ENCODE results near the gene RAB9A.
A peak's percentile ranks its signal among the peaks of the same experiment; 100 is the strongest.

The RAB9A gene

DNA sequence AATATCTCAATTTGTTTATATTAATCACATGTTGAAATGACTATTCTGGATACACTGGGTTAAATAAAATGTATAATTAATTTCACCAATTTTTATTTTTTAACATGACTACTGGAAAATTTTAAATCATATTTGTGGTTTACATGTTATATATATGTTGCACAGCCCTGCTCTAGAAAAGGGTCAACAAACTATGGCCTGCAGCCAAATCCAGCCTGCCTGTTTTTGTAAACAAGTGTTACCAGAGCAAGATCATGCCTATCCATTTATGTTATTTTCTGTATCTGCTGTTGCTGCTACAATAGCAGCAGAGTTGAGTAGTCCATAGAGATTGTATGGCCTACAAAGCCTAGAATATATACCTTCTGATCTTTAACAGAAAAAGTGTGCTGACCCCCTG, 34.8 kb upstream of the RAB9A start:
- H3K4me3 ChIP-seq (ENCODE audit: low read depth, low read length): peak overlapping the region; percentile 78
- no peak for DNase-seq (ENCODE audit: low read depth)
- TF ChIP-seq, protein P1, sequence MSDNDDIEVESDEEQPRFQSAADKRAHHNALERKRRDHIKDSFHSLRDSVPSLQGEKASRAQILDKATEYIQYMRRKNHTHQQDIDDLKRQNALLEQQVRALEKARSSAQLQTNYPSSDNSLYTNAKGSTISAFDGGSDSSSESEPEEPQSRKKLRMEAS (IDR thresholded peaks at IDR 0.05; ENCODE audit: low read depth, low read length): no peak
- no peak for TF ChIP-seq MYC (IDR thresholded peaks at IDR 0.05; ENCODE audit: low read depth, low read length)
- TF ChIP-seq POLR2A (IDR thresholded peaks at IDR 0.05; ENCODE audit: extremely low read depth, insufficient read length): no peak
- TF ChIP-seq, protein P2, sequence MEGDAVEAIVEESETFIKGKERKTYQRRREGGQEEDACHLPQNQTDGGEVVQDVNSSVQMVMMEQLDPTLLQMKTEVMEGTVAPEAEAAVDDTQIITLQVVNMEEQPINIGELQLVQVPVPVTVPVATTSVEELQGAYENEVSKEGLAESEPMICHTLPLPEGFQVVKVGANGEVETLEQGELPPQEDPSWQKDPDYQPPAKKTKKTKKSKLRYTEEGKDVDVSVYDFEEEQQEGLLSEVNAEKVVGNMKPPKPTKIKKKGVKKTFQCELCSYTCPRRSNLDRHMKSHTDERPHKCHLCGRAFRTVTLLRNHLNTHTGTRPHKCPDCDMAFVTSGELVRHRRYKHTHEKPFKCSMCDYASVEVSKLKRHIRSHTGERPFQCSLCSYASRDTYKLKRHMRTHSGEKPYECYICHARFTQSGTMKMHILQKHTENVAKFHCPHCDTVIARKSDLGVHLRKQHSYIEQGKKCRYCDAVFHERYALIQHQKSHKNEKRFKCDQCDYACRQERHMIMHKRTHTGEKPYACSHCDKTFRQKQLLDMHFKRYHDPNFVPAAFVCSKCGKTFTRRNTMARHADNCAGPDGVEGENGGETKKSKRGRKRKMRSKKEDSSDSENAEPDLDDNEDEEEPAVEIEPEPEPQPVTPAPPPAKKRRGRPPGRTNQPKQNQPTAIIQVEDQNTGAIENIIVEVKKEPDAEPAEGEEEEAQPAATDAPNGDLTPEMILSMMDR (IDR thresholded peaks at IDR 0.05; ENCODE audit: low read depth, low read length): no peak

DNA sequence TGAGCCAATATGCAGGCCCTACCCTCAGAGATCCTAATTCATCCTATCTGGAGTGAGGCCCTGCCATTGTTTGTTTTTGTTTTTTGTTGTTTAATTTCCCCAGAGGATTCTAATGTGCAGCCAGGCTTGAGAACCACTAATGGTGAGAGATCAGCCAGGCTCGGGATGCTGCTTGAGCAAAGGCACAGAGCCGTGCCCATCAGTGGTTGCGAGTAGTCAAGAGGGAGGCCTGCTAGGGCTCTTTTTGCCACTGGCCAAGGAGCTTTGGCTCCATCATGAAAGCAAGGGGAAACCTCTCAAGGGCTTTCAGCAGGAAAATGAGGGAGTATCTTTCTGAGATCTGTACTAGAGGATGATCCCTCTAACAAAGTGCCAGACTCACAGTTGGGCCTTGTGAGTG, 33.3 kb upstream of the RAB9A start:
- no peak for TF ChIP-seq POLR2A (IDR thresholded peaks at IDR 0.05; ENCODE audit: extremely low read depth, insufficient read length)
- no peak for TF ChIP-seq MYC (IDR thresholded peaks at IDR 0.05; ENCODE audit: low read depth, low read length)
- TF ChIP-seq, protein P1 (IDR thresholded peaks at IDR 0.05; ENCODE audit: low read depth, low read length): no peak
- TF ChIP-seq, protein P2 (IDR thresholded peaks at IDR 0.05; ENCODE audit: low read depth, low read length): no peak
- H3K4me3 ChIP-seq (ENCODE audit: low read depth, low read length): no peak overlapping the region
- no peak for DNase-seq (ENCODE audit: low read depth)

DNA sequence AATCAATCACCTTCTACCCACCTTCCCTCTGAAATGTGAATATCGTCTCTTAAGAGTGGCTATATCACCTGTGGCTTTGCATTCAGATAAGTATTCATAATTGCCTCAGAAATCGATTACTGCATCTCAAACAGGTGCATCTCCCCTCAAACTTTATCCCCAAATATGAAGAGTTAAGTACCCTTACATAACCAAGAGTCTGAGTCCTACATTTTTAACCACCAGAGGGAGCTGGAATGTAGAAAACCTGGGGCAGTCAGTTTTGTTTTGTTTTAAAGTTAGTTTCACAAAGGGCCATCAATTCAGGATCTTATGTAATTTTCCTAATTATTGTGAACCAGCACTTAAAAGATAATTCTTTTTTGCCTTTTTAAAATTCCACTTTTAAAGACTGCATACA, 30.3 kb upstream of the RAB9A start:
- H3K4me3 ChIP-seq (ENCODE audit: low read depth, low read length): peak overlapping the region; percentile 39
- peak; percentile 70 for DNase-seq (ENCODE audit: low read depth)
- TF ChIP-seq, protein P1 (IDR thresholded peaks at IDR 0.05; ENCODE audit: low read depth, low read length): no peak
- TF ChIP-seq, protein P2 (IDR thresholded peaks at IDR 0.05; ENCODE audit: low read depth, low read length): peak; percentile 44
- no peak for TF ChIP-seq MYC (IDR thresholded peaks at IDR 0.05; ENCODE audit: low read depth, low read length)

DNA sequence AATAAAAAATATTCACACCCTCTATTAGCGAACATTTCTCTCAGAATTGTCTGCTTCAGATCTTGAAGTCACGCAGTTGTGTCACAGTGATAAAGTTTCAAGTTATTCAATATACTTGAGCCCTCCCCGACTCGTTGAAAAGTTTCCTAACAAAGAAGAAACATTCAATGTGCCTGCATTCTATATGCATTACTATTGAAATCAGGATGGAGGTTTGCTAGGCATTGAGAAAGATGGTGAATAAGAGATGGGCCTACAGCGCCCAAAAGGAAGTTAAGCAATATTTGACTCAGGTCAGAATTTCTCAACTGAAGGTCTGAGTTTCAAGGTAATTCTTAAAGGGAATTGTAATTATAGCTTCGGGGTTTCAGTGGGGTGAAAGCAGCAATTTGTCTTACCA, 29.9 kb upstream of the RAB9A start:
- TF ChIP-seq, protein P1 (IDR thresholded peaks at IDR 0.05; ENCODE audit: low read depth, low read length): 0 out of 2 replicates have a peak, but pooled peaks have one; percentile 7
- TF ChIP-seq MYC (IDR thresholded peaks at IDR 0.05; ENCODE audit: low read depth, low read length) (peak; percentile 25; the same call in 1 of the 2 replicates), POLR2A (IDR thresholded peaks at IDR 0.05; ENCODE audit: extremely low read depth, insufficient read length) (no peak)
- TF ChIP-seq, protein P2 (IDR thresholded peaks at IDR 0.05; ENCODE audit: low read depth, low read length): no peak
- peak overlapping the region; percentile 39 for H3K4me3 ChIP-seq (ENCODE audit: low read depth, low read length)
- DNase-seq (ENCODE audit: low read depth): peak; percentile 82

DNA sequence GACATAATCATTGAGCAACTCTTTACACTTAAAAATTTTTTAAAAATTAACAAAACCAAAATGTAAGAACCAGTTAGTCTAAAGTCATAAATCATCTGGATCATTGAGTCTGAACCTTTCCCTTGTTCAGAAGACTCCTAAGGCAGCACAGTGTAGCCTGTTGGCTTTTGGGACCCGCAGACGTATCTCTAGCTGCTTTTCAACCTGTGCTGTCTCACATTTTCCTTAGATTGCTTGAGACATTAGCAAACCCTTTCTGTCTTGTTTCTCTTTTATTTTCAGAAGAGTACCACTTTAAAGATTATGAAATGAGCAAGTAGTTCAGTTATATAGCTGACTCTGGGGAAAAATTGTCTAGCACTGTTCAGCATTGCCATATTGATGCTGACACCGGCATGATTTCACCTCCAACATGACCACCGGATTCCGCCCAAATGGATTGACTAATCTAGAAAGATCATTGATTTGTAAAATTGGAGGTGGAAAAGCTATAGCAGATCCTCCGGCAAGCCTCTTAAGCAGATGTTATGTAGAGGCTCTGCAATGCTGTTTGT, 27.1 kb upstream of the RAB9A start:
- TF ChIP-seq, protein P2 (IDR thresholded peaks at IDR 0.05; ENCODE audit: low read depth, low read length): no peak
- TF ChIP-seq MYC (IDR thresholded peaks at IDR 0.05; ENCODE audit: low read depth, low read length) (no peak), POLR2A (IDR thresholded peaks at IDR 0.05; ENCODE audit: extremely low read depth, insufficient read length) (no peak)
- TF ChIP-seq, protein P1 (IDR thresholded peaks at IDR 0.05; ENCODE audit: low read depth, low read length): no peak
- no peak overlapping the region for H3K4me3 ChIP-seq (ENCODE audit: low read depth, low read length)

More for the DNA sequence above, 27.1 kb upstream of the RAB9A start:
- DNase-seq (ENCODE audit: low read depth): no peak
